HG03565 (cell line): ENCODE measurements around the gene FA2H.
"Not testable (repeated sequence)": the region's sequence is repeated elsewhere in the genome, so short reads cannot be mapped to it uniquely, and the experiment has no call there.

Experiments
- ATAC-seq: cut with Tn5 transposase; IDR thresholded peaks from one replicate; pipeline ENCODE4 v1.9.1; 2021; ENCODE audit warnings: mild to moderate bottlenecking, moderate library complexity; ENCODE audit not compliant: unreplicated experiment

The FA2H gene

DNA sequence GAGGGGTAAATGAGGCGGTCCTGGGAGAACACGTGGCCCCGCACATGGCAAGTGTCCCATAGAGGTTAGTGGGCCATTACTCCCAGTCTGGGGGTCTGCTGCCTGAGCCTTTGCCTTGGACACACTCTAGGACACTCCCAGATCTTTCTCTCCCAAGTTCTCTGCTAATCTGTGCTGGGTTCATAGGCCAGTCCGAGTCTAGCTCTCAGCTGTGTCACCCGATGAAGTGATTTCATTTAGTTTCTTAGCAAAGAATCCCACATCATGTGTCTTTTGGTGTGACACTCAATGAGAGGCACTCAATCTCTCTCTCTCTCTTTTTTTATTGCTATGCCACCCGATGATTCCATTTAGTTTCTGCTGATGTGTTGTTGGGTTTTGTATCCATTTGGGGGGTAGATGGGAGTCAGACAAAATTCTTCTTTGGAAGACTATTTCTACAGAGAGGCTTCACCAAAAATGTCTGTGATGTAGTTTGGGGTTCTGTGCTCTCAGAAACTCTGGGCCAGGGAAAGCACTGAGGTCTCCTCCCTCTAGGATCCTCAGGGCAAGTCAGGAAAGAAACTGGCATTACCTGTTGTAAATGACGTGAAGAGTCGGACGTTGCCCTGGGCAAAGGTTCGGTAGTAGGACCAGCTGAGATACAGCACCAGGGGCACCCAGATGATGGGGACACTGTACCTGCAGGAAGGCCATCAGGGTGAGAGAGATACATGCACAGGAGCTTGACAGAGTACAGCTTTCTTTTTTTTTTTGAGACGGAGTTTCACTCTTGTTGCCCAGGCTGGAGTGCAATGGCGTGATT, 48.8 kb downstream of the FA2H start:
- no peak for ATAC-seq

DNA sequence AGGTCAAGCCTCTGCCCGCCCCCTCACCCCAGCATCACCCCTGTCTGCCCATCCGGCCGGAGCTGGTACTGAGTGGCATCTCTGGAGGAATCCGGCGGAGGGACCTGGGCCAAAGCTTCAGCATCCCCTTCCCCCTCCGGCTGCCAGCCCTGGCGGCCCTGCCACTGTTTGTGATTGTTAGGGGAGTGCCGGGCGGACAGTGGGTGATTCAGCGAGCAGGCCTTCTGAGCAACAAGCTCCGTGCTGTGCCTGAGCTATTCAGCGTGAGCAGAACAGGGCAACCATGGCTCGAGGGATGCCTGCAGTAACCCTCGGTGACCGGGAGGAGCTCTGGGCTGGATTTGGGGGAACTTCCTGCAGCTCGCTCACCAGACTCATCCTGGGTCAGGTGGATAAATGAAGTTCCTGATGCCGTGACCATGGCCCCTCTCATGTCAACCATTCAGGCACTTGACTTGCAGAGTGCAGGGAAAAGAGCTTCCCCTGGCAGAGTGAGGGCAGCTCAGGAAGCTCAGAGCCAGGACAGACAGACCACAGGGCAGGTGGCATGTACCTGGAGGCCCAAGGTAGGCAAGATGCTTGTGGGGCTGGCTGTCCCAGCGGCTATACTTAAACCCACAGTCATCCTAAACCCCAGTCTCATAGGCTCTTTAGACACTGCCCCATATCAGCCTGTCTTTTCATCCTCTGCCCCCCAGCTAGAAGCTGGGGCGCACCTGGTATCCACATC, 49.6 kb downstream of the FA2H start:
- no peak for ATAC-seq

GRCh38 chr16:74723256-74723655, 51.4 kb downstream of the FA2H start:
- ATAC-seq = no peak

DNA sequence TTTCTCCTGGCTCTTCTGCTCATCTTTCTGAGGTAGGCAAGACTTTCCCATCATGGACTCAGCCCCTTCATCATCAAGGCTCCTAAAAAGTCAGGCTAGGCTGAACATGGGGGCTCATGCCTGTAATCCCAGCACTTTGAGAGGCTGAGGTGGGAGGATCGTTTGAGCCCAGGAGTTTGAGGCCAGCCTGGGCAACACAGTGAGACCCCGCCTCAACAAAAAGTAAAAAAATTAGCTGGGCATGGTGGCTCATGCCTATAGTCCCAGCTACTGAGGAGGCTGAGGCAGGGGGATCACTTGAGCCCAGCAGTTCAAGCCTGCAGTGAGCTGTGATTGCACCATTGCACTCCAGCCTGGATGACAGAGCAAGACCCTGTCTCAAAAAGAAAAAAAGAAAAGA, 52.5 kb downstream of the FA2H start:
- ATAC-seq = not testable (repeated sequence)

GRCh38 chr16:74721716-74722115, 52.9 kb downstream of the FA2H start:
- ATAC-seq = no peak

- no peak for ATAC-seq
Observed at GRCh38 chr16:74720579-74720978, 54.0 kb downstream of the FA2H start.

- no peak for ATAC-seq
Observed at GRCh38 chr16:74718741-74719610, 55.6 kb downstream of the FA2H start.

DNA sequence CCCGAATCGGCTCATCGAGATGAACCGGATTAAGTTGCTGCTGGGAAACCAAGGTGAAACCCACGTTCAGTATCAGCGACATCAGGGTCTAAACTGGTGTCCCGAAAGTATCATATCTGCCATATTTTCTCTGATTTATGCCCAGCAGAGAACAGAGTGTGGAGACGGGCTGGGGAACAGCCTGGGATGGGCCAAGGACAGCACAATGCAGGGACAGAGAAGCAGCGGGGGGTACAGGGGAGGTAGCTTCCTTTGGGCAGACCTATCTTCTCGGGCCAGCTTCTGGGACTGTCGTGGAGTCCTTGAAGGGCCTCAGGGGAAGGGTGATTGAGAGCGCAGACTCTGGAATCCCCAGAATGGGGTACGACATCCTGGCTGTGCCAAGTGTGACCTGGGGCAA, 56.5 kb downstream of the FA2H start:
- no peak for ATAC-seq

- ATAC-seq = no peak
Observed at GRCh38 chr16:74717367-74717766, 57.3 kb downstream of the FA2H start.

- ATAC-seq = no peak
Observed at GRCh38 chr16:74716355-74716754, 58.3 kb downstream of the FA2H start.

- no peak for ATAC-seq
Observed at GRCh38 chr16:74713876-74714275, 60.7 kb downstream of the FA2H start.

GRCh38 chr16:74713325-74713724, 61.3 kb downstream of the FA2H start:
- ATAC-seq = no peak

DNA sequence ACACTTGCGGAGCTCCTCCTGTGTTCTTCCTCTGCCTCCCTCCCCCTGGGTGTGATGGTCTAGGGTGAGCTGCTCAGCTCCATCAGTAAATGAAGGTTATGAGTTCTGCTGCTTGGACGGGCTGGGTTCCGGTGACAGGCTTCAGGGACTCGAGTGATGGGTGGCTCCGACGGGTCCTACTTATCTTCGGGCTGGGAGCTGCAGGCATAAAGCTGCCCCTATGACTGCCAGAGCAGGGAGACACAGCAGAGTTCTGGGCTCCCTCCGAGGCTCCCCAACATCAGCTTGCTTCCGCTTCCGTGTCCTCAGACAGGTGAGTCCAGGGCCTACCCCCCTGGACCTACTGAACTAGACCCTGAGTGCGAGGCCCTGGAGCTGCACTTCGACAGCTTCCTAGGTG, 62.7 kb downstream of the FA2H start:
- no peak for ATAC-seq

- no peak for ATAC-seq
Observed at GRCh38 chr16:74710401-74710800, 64.2 kb downstream of the FA2H start.

- ATAC-seq = peak; percentile 53
Observed at GRCh38 chr16:74709441-74709877, 65.2 kb downstream of the FA2H start.

- no peak for ATAC-seq
Observed at GRCh38 chr16:74700438-74701225, 74.0 kb downstream of the FA2H start, which contains the start of gene MLKL. MLKL (minus strand) TSS chr16:74700862; CDS start chr16:74695757, 5,105 bp downstream.

- ATAC-seq = no peak
Observed at GRCh38 chr16:74700116-74700437, 74.5 kb downstream of the FA2H start.

DNA sequence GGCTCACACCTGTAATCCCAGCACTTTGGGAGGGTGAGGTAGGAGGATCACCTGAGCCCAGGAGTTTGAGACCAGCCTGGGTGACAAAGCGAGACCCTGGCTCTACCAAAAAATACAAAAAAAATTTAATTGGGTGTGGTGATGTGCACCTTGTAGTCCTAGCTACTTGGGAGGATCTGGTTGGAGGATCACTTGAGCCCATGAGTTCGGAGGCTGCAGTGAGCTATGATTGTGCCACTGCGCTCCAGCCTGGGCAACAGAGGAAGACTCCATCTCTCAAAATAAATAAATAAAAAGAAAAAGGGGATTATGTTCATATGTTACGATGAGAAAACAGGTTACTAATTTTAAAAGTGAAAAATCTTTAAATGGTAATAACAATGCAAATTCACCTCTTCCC, 75.0 kb downstream of the FA2H start:
- ATAC-seq = no peak

- peak; percentile 28 for ATAC-seq
Observed at GRCh38 chr16:74698222-74698621, 76.4 kb downstream of the FA2H start.
